Spinal cord (tissue), 10 donors: ENCODE data around the gene PXMP2. TPM values are rescaled to one million over a fixed set of nuclear protein-coding genes. Genes with fewer than 3 reads are reported as not detected.
"Not testable (repeated sequence)": the region's sequence is repeated elsewhere in the genome, so short reads cannot be mapped to it uniquely, and the experiment has no call there.

Experiments used
- DNase-seq, 6 donors: peaks; one replicate each; pipeline versions ENCODE4 v3.0.0 to v3.0.0-alpha.2; 2013 to 2015; ENCODE audit warnings: low spot score in 6 of 6, low read depth in 4 of 6
- H3K27ac ChIP-seq: one replicate; pipeline ENCODE4 v1.5.1; 2013; ENCODE audit warnings: low read depth, low read length, control low read depth
- H3K27me3 ChIP-seq: one replicate; pipeline ENCODE4 v1.6.1; 2013; ENCODE audit warnings: low read length; ENCODE audit not compliant: control insufficient read depth, insufficient read depth
- H3K36me3 ChIP-seq: one replicate; pipeline ENCODE4 v1.6.1; 2013; ENCODE audit warnings: low read length; ENCODE audit not compliant: control insufficient read depth, insufficient read depth
- H3K4me1 ChIP-seq: one replicate; pipeline ENCODE4 v1.6.1; 2013; ENCODE audit warnings: low read length; ENCODE audit not compliant: control insufficient read depth, insufficient read depth
- H3K4me3 ChIP-seq: one replicate; pipeline ENCODE4 v1.5.1; 2013; ENCODE audit warnings: low read depth, low read length, control low read depth
- H3K9me3 ChIP-seq: one replicate; pipeline ENCODE4 v1.6.1; 2013; ENCODE audit warnings: low read length; ENCODE audit not compliant: control insufficient read depth, insufficient read depth
- WGBS: methylation state at CpG from one replicate; pipeline ENCODE4 v1.1.5; 2013; ENCODE audit warnings: missing lambda C conversion rate; ENCODE audit not compliant: insufficient coverage; 5-methylcytosine and 5-hydroxymethylcytosine counted together
- polyA plus RNA-seq, 2 donors: library from polyadenylated mRNA; unstranded; fragments of 120-200 nt; gene quantifications; one replicate each; pipeline ENCODE4 v1.2.1, GENCODE V29; 2013; ENCODE audit not compliant: insufficient read length in 2 of 2
- total RNA-seq, 2 donors: library from RNA; depleted of rRNA in 1 of 2; stranded (reverse); fragments of 120-200 nt in 1 of 2; fragments of >200 nt in 1 of 2; gene quantifications; one replicate each; pipeline versions ENCODE4 v1.2.3 to v1.2.4, GENCODE V29; 2013 to 2014
- donor health status: healthy.

PXMP2 gene
- total and polyA plus RNA-seq, 4 donors: 27.5 to 74.7 (median 45.7) TPM

GRCh38 chr12:132740652-132741051 is 53.3 kb downstream of the PXMP2 start:
- no peak overlapping the region for H3K4me3 ChIP-seq
- H3K27ac ChIP-seq: no peak overlapping the region
- no peak for DNase-seq
- no peaks in the 10 kb centered on the region for H3K4me1 ChIP-seq
- peaks cover 90% of the 10 kb centered on the region for H3K36me3 ChIP-seq
- WGBS: 89% methylated on average over 8 of the region's 11 CpGs
- no peaks in the 10 kb centered on the region for H3K9me3 ChIP-seq
- H3K27me3 ChIP-seq: no peaks in the 10 kb centered on the region

GRCh38 chr12:132741620-132742019 is 54.2 kb downstream of the PXMP2 start:
- Histone ChIP-seq H3K9me3 (no peaks in the 10 kb centered on the region), H3K27ac (no peak overlapping the region), H3K4me3 (no peak overlapping the region), H3K36me3 (peaks cover 89% of the 10 kb centered on the region), H3K27me3 (no peaks in the 10 kb centered on the region), H3K4me1 (no peaks in the 10 kb centered on the region)
- DNase-seq: no peak
- 93% methylated on average over 6 of the region's 8 CpGs for WGBS

GRCh38 chr12:132743831-132744230 is 56.4 kb downstream of the PXMP2 start:
- no peak overlapping the region for H3K4me3 ChIP-seq
- H3K27me3 ChIP-seq: no peaks in the 10 kb centered on the region
- peaks cover 89% of the 10 kb centered on the region for H3K36me3 ChIP-seq
- H3K4me1 ChIP-seq: no peaks in the 10 kb centered on the region
- H3K27ac ChIP-seq: no peak overlapping the region
- no peaks in the 10 kb centered on the region for H3K9me3 ChIP-seq
- no peak for DNase-seq
- 99% methylated on average over 13 of the region's 13 CpGs for WGBS

GRCh38 chr12:132746613-132747012 is 59.2 kb downstream of the PXMP2 start:
- Histone ChIP-seq H3K4me3 (no peak overlapping the region), H3K27me3 (no peaks in the 10 kb centered on the region), H3K4me1 (no peaks in the 10 kb centered on the region), H3K27ac (no peak overlapping the region), H3K36me3 (peaks cover 89% of the 10 kb centered on the region), H3K9me3 (no peaks in the 10 kb centered on the region)
- no peak for DNase-seq
- WGBS: 100% methylated on average over 1 of the region's 3 CpGs

GRCh38 chr12:132747395-132747794 is 60.0 kb downstream of the PXMP2 start:
- Histone ChIP-seq H3K4me1 (no peaks in the 10 kb centered on the region), H3K36me3 (peaks cover 93% of the 10 kb centered on the region), H3K27me3 (no peaks in the 10 kb centered on the region), H3K9me3 (no peaks in the 10 kb centered on the region), H3K4me3 (no peak overlapping the region), H3K27ac (no peak overlapping the region)
- WGBS: 95% methylated on average over 7 of the region's 11 CpGs
- DNase-seq: no peak

GRCh38 chr12:132747896-132748295 is 60.5 kb downstream of the PXMP2 start:
- Histone ChIP-seq H3K9me3 (no peaks in the 10 kb centered on the region), H3K36me3 (peaks cover 94% of the 10 kb centered on the region), H3K27me3 (no peaks in the 10 kb centered on the region), H3K4me3 (no peak overlapping the region), H3K4me1 (no peaks in the 10 kb centered on the region), H3K27ac (no peak overlapping the region)
- over 99% methylated on average over 19 of the region's 22 CpGs for WGBS
- no peak for DNase-seq

- no peak overlapping the region for H3K4me3 ChIP-seq
- H3K4me1 ChIP-seq: no peaks in the 10 kb centered on the region
- 89% methylated on average over 10 of the region's 10 CpGs for WGBS
- peaks cover 94% of the 10 kb centered on the region for H3K36me3 ChIP-seq
- no peak for DNase-seq
- no peaks in the 10 kb centered on the region for H3K9me3 ChIP-seq
- H3K27ac ChIP-seq: no peak overlapping the region
- no peaks in the 10 kb centered on the region for H3K27me3 ChIP-seq
These were observed 60.9 kb downstream of the PXMP2 start for GRCh38 chr12:132748319-132748718.

GRCh38 chr12:132753670-132754069 is 66.3 kb downstream of the PXMP2 start:
- not testable (repeated sequence) for H3K4me1 ChIP-seq, H3K27me3 ChIP-seq, H3K9me3 ChIP-seq, DNase-seq, H3K4me3 ChIP-seq, H3K27ac ChIP-seq
- H3K36me3 ChIP-seq: peaks cover 80% of the 10 kb centered on the region
- WGBS: 95% methylated on average over 5 of the region's 7 CpGs

GRCh38 chr12:132754160-132754932 is 67.0 kb downstream of the PXMP2 start:
- Histone ChIP-seq H3K27me3 (no peaks in the 10 kb centered on the region), H3K4me1 (no peaks in the 10 kb centered on the region), H3K4me3 (no peak overlapping the region), H3K36me3 (peaks cover 78% of the 10 kb centered on the region), H3K9me3 (no peaks in the 10 kb centered on the region), H3K27ac (no peak overlapping the region)
- 82% methylated on average over 8 of the region's 14 CpGs for WGBS
- DNase-seq: no peak
